ENCODE measurements around the gene ROCK1.

DNA sequence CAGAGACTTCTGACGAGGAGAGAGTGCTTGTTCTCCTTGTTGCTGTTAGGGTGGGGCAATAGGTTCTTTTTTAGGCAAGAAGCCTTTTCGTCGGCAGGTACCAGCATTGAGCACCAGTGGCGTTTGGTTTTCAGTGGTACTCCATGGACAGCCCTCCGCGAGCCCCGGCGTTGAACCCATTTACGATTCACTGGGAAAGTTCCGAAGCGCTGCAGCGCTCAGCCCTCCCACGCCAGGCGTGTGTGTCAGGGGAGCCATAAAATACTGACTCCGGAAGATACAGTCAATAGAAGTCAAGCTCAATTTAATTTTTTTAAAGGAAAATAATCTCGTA lies 494 bp upstream of the ROCK1 start:
- TF ChIP-seq, protein P1, sequence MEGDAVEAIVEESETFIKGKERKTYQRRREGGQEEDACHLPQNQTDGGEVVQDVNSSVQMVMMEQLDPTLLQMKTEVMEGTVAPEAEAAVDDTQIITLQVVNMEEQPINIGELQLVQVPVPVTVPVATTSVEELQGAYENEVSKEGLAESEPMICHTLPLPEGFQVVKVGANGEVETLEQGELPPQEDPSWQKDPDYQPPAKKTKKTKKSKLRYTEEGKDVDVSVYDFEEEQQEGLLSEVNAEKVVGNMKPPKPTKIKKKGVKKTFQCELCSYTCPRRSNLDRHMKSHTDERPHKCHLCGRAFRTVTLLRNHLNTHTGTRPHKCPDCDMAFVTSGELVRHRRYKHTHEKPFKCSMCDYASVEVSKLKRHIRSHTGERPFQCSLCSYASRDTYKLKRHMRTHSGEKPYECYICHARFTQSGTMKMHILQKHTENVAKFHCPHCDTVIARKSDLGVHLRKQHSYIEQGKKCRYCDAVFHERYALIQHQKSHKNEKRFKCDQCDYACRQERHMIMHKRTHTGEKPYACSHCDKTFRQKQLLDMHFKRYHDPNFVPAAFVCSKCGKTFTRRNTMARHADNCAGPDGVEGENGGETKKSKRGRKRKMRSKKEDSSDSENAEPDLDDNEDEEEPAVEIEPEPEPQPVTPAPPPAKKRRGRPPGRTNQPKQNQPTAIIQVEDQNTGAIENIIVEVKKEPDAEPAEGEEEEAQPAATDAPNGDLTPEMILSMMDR (IDR thresholded peaks at IDR 0.05; ENCODE audit: extremely low read depth in 1 of 2, insufficient read depth in 1 of 2, low read depth in 1 of 2, low read length in 2 of 2), result no peak
- TF ChIP-seq POLR2A (IDR thresholded peaks at IDR 0.05; ENCODE audit: low read depth, low read length) (no peak), MYC (IDR thresholded peaks at IDR 0.05; ENCODE audit: low read depth, low read length) (no peak), POLR2AphosphoS5 (IDR thresholded peaks at IDR 0.05; ENCODE audit: insufficient read depth, low read depth, low read length) (no peak)
